Lower leg skin (tissue), 3 donors: Measurements from ENCODE around the gene C17orf50.

Experiments
- CTCF ChIP-seq, 3 donors: fragments of 450-650 bp; IDR thresholded peaks; one replicate each; pipeline ENCODE4 v1.5.1; 2016; ENCODE audit warnings: antibody characterized with exemption in 3 of 3, mild to moderate bottlenecking in 3 of 3, moderate library complexity in 2 of 3
- POLR2A ChIP-seq, 2 donors: fragments of 450-650 bp; IDR thresholded peaks; one replicate each; pipeline ENCODE4 v1.6.1; 2016 to 2017; ENCODE audit warnings: antibody characterized with exemption in 2 of 2, mild to moderate bottlenecking in 1 of 2, moderate library complexity in 1 of 2

DNA sequence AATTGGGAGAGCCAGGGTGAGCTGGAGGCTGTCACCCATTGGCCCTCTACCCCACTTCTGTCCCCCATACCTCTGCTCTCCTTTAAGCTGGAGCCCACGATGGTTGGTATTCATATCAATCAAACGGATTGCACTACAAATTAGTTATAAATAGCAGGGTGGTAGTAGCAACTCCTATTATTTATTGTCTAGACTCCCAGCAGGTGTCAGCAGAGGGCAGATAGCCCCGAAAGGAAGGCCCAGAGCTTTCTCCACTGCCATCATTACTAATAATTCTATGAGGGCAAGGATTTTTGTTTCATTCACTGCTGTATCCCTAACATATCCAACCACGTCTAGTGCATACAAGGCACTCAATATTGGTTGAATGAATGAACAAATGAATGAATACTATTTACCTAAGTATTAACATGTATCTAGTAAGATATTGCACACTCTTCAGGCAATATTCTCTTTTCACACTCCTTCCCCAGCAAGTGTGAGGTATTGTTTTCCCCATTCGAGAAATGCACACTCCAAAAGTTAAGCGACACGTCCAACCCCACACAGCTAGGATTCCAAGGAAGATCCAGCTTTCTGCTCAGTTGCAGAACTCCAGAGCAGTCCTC is 6.3 kb downstream of the C17orf50 start:
- no peak for TF ChIP-seq CTCF (IDR thresholded peaks at IDR 0.05)
- TF ChIP-seq POLR2A (IDR thresholded peaks at IDR 0.05) = no peak
